ENCODE data around the gene C16orf54.
A peak's percentile ranks its signal among the peaks of the same experiment; 100 is the strongest.

Gene C16orf54

DNA sequence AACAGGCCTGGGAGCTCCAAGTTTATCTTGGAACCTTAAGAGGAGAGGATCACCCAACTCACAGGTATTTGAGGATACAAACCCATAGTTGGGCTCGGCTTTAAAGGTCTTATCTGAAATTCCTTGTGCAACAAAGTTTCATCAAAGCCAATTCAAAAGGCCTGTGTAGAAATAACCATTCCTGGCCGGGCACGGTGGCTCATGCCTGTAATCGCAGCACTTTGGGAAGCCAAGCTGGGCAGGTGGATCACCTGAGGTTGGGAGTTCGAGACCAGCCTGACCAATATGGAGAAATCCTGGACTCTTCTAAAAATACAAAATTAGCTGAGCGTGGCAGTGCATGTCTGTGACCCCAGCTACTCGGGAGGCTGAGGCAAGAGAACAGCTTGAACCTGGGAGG, 28.7 kb downstream of the C16orf54 start:
- ChIA-PET CTCF (interaction anchor here (0.6 to 2.1 kb wide), 6 partner anchors 12 to 302 kb away, joined by 3 to 11 read pairs (median 3); no protein-coding TSS in a partner anchor), POLR2A (interaction anchor here (1.7 kb wide), 1 partner anchor 17 kb away, joined by 4 read pairs; no protein-coding TSS in a partner anchor)
- Histone ChIP-seq H3K36me3 (ENCODE audit: control insufficient read depth in 2 of 2, insufficient read depth in 1 of 2, low read length in 2 of 2) (no peaks in the 10 kb centered on the region), H3K27ac (ENCODE audit: extremely low read depth, low read depth, low read length) (no peak overlapping the region), H3K4me1 (ENCODE audit: control insufficient read depth, insufficient read depth, low read length) (peaks cover 6% of the 10 kb centered on the region; the same call in 1 of the 2 replicates), H3K4me3 (ENCODE audit: low read depth, low read length) (no peak overlapping the region), H3K9me3 (ENCODE audit: control insufficient read depth, insufficient read depth, low read depth, low read length) (no peaks in the 10 kb centered on the region)
- TF ChIP-seq ZNF214 (tag by site-specific recombination; IDR thresholded peaks at IDR 0.05; ENCODE audit: borderline replicate concordance) = no peak
- TF ChIP-seq, protein P1, sequence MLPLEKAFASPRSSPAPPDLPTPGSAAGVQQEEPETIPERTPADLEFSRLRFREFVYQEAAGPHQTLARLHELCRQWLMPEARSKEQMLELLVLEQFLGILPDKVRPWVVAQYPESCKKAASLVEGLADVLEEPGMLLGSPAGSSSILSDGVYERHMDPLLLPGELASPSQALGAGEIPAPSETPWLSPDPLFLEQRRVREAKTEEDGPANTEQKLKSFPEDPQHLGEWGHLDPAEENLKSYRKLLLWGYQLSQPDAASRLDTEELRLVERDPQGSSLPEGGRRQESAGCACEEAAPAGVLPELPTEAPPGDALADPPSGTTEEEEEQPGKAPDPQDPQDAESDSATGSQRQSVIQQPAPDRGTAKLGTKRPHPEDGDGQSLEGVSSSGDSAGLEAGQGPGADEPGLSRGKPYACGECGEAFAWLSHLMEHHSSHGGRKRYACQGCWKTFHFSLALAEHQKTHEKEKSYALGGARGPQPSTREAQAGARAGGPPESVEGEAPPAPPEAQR (tag by site-specific recombination; IDR thresholded peaks at IDR 0.05) = no peak
- no peak for TF ChIP-seq ZNF350 (tag by site-specific recombination; IDR thresholded peaks at IDR 0.05)
- TF ChIP-seq ZNF768 (tag by site-specific recombination; IDR thresholded peaks at IDR 0.05) = no peak
- no peak for TF ChIP-seq SETDB1 (IDR thresholded peaks at IDR 0.05; ENCODE audit: insufficient read length, low read length)
- no peak for TF ChIP-seq REPIN1 (tag by site-specific recombination; IDR thresholded peaks at IDR 0.05; ENCODE audit: low read depth)
- TF ChIP-seq ZBTB20 (tag by site-specific recombination; IDR thresholded peaks at IDR 0.05) = no peak
- TF ChIP-seq, protein P2, sequence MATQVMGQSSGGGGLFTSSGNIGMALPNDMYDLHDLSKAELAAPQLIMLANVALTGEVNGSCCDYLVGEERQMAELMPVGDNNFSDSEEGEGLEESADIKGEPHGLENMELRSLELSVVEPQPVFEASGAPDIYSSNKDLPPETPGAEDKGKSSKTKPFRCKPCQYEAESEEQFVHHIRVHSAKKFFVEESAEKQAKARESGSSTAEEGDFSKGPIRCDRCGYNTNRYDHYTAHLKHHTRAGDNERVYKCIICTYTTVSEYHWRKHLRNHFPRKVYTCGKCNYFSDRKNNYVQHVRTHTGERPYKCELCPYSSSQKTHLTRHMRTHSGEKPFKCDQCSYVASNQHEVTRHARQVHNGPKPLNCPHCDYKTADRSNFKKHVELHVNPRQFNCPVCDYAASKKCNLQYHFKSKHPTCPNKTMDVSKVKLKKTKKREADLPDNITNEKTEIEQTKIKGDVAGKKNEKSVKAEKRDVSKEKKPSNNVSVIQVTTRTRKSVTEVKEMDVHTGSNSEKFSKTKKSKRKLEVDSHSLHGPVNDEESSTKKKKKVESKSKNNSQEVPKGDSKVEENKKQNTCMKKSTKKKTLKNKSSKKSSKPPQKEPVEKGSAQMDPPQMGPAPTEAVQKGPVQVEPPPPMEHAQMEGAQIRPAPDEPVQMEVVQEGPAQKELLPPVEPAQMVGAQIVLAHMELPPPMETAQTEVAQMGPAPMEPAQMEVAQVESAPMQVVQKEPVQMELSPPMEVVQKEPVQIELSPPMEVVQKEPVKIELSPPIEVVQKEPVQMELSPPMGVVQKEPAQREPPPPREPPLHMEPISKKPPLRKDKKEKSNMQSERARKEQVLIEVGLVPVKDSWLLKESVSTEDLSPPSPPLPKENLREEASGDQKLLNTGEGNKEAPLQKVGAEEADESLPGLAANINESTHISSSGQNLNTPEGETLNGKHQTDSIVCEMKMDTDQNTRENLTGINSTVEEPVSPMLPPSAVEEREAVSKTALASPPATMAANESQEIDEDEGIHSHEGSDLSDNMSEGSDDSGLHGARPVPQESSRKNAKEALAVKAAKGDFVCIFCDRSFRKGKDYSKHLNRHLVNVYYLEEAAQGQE (tag by site-specific recombination; IDR thresholded peaks at IDR 0.05) = no peak
- no peak for TF ChIP-seq ZNF610 (tag by site-specific recombination; IDR thresholded peaks at IDR 0.05; ENCODE audit: borderline replicate concordance)
- TF ChIP-seq, protein P3, sequence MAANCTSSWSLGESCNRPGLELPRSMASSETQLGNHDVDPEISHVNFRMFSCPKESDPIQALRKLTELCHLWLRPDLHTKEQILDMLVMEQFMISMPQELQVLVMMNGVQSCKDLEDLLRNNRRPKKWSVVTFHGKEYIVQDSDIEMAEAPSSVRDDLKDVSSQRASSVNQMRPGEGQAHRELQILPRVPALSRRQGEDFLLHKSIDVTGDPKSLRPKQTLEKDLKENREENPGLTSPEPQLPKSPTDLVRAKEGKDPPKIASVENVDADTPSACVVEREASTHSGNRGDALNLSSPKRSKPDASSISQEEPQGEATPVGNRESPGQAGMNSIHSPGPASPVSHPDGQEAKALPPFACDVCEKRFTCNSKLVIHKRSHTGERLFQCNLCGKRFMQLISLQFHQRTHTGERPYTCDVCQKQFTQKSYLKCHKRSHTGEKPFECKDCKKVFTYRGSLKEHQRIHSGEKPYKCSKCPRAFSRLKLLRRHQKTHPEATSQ (tag by site-specific recombination; IDR thresholded peaks at IDR 0.05) = no peak
- no peak for TF ChIP-seq ZNF133 (tag by site-specific recombination; IDR thresholded peaks at IDR 0.05)
- TF ChIP-seq ZNF169 (tag by site-specific recombination; IDR thresholded peaks at IDR 0.05) = no peak

DNA sequence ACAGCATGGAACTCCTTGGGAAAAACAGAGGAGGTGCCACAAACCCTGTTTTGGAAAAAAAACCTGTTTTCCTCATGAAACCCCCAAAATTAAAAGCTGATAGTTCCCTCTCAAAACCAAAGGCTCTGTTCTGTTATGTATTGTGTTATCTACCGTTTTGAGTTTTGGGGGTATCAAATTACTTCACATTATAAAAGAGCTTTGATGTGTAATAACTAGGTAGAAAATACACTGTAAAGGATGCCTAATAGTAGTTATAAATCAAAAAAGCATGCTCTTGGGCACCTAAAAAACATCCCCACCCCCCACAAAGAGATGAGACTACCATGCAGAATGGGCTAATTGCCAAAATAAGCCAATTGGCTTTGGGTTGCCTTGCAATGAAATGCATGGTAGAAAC, 30.8 kb downstream of the C16orf54 start:
- ChIA-PET CTCF (interaction anchor here (0.7 to 5.3 kb wide), 5 partner anchors 11 to 133 kb away, joined by 3 to 20 read pairs (median 6); partner anchors contain the start of gene KIF22), POLR2A (no interaction called here)
- H3K9me3 ChIP-seq (ENCODE audit: control insufficient read depth, insufficient read depth, low read depth, low read length) = no peaks in the 10 kb centered on the region
- H3K4me1 ChIP-seq (ENCODE audit: control insufficient read depth, insufficient read depth, low read length) = peaks cover 6% of the 10 kb centered on the region; the same call in 1 of the 2 replicates
- H3K4me3 ChIP-seq (ENCODE audit: low read depth, low read length) = no peak overlapping the region
- H3K27ac ChIP-seq (ENCODE audit: extremely low read depth, low read depth, low read length) = no peak overlapping the region
- no peaks in the 10 kb centered on the region for H3K36me3 ChIP-seq (ENCODE audit: control insufficient read depth in 2 of 2, insufficient read depth in 1 of 2, low read length in 2 of 2)
- TF ChIP-seq ZNF366 (tag by site-specific recombination; conservative IDR thresholded peaks at IDR 0.05) = 0 out of 2 replicates have a peak, but pooled peaks have one; percentile 28
- no peak for TF ChIP-seq ZNF202 (tag by site-specific recombination; IDR thresholded peaks at IDR 0.05; ENCODE audit: borderline replicate concordance)
- TF ChIP-seq, protein P4, sequence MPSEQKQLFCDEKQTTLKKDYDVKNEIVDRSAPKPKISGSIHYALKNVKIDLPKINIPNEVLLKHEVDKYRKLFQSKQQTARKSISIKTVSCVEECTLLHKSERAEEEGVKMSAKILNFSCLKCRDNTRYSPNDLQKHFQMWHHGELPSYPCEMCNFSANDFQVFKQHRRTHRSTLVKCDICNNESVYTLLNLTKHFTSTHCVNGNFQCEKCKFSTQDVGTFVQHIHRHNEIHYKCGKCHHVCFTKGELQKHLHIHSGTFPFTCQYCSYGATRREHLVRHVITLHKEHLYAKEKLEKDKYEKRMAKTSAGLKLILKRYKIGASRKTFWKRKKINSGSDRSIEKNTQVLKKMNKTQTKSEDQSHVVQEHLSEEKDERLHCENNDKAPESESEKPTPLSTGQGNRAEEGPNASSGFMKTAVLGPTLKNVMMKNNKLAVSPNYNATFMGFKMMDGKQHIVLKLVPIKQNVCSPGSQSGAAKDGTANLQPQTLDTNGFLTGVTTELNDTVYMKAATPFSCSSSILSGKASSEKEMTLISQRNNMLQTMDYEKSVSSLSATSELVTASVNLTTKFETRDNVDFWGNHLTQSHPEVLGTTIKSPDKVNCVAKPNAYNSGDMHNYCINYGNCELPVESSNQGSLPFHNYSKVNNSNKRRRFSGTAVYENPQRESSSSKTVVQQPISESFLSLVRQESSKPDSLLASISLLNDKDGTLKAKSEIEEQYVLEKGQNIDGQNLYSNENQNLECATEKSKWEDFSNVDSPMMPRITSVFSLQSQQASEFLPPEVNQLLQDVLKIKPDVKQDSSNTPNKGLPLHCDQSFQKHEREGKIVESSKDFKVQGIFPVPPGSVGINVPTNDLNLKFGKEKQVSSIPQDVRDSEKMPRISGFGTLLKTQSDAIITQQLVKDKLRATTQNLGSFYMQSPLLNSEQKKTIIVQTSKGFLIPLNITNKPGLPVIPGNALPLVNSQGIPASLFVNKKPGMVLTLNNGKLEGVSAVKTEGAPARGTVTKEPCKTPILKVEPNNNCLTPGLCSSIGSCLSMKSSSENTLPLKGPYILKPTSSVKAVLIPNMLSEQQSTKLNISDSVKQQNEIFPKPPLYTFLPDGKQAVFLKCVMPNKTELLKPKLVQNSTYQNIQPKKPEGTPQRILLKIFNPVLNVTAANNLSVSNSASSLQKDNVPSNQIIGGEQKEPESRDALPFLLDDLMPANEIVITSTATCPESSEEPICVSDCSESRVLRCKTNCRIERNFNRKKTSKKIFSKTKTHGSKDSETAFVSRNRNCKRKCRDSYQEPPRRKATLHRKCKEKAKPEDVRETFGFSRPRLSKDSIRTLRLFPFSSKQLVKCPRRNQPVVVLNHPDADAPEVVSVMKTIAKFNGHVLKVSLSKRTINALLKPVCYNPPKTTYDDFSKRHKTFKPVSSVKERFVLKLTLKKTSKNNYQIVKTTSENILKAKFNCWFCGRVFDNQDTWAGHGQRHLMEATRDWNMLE (tag by site-specific recombination; conservative IDR thresholded peaks at IDR 0.05; ENCODE audit: low read depth) = no peak
- TF ChIP-seq ZNF530 (tag by site-specific recombination; IDR thresholded peaks at IDR 0.05; ENCODE audit: low read depth) = no peak
- no peak for TF ChIP-seq SP3 (tag by site-specific recombination; IDR thresholded peaks at IDR 0.05)
- TF ChIP-seq SP7 (tag by site-specific recombination; IDR thresholded peaks at IDR 0.05) = peak; percentile 99
- 0 out of 2 replicates have a peak, but pooled peaks have one; percentile 18 for TF ChIP-seq ZNF335 (tag by site-specific recombination; conservative IDR thresholded peaks at IDR 0.05)
- no peak for TF ChIP-seq ZNF785 (tag by site-specific recombination; IDR thresholded peaks at IDR 0.05)
- TF ChIP-seq ZNF354C (tag by site-specific recombination; IDR thresholded peaks at IDR 0.05; ENCODE audit: borderline replicate concordance, low read depth) = no peak
- no peak for TF ChIP-seq ZNF548 (tag by site-specific recombination; IDR thresholded peaks at IDR 0.05)

All from HEK293 (cell line).